SK-N-MC (cell line): Measurements from ENCODE around the gene STK31.
"Not testable (repeated sequence)": the region's sequence is repeated elsewhere in the genome, so short reads cannot be mapped to it uniquely, and the experiment has no call there.

Experiments used
- DNase-seq: peaks from one replicate; pipeline ENCODE4 v3.0.0-alpha.2; 2011; ENCODE audit warnings: low read depth, low spot score
- H3K27ac ChIP-seq: fragments of 200-600 bp; sonication (generic); 2 replicates; pipeline ENCODE4 v1.5.1; 2016; ENCODE audit warnings: mixed run types
- H3K36me3 ChIP-seq: fragments of 200-600 bp; sonication (generic); 2 replicates; pipeline ENCODE4 v1.6.1; 2017; ENCODE audit warnings: antibody characterized with exemption, low read length, mixed read lengths; ENCODE audit not compliant: insufficient read depth
- H3K4me3 ChIP-seq: fragments of 200-600 bp; sonication (generic); 2 replicates; pipeline ENCODE4 v1.5.1; 2016
- H3K9ac ChIP-seq: fragments of 200-600 bp; sonication (generic); 2 replicates; pipeline ENCODE4 v1.8.0; 2017; ENCODE audit warnings: mixed run types, mixed read lengths; ENCODE audit not compliant: insufficient read length
- H3K9me3 ChIP-seq: fragments of 200-600 bp; sonication (generic); 2 replicates; pipeline ENCODE4 v1.6.1; 2017; ENCODE audit warnings: low read depth, mild to moderate bottlenecking, antibody characterized with exemption, low read length, moderate library complexity, mixed read lengths
- EZH2 ChIP-seq: fragments of 200-600 bp; sonication (generic); IDR thresholded peaks from one replicate; pipeline ENCODE4 v1.6.1; 2017; ENCODE audit warnings: antibody characterized with exemption
- FOXP2 ChIP-seq: optimal IDR thresholded peaks from 2 replicates; pipeline ENCODE3; 2011; ENCODE audit warnings: mild to moderate bottlenecking, moderate library complexity; ENCODE audit not compliant: insufficient read depth; ENCODE audit errors: extremely low read length, control extremely low read depth
- POLR2AphosphoS5 ChIP-seq: IDR thresholded peaks from 2 replicates; pipeline ENCODE4 v1.6.1; 2012; ENCODE audit warnings: mild to moderate bottlenecking, low read depth, low read length, borderline replicate concordance

STK31 gene

DNA sequence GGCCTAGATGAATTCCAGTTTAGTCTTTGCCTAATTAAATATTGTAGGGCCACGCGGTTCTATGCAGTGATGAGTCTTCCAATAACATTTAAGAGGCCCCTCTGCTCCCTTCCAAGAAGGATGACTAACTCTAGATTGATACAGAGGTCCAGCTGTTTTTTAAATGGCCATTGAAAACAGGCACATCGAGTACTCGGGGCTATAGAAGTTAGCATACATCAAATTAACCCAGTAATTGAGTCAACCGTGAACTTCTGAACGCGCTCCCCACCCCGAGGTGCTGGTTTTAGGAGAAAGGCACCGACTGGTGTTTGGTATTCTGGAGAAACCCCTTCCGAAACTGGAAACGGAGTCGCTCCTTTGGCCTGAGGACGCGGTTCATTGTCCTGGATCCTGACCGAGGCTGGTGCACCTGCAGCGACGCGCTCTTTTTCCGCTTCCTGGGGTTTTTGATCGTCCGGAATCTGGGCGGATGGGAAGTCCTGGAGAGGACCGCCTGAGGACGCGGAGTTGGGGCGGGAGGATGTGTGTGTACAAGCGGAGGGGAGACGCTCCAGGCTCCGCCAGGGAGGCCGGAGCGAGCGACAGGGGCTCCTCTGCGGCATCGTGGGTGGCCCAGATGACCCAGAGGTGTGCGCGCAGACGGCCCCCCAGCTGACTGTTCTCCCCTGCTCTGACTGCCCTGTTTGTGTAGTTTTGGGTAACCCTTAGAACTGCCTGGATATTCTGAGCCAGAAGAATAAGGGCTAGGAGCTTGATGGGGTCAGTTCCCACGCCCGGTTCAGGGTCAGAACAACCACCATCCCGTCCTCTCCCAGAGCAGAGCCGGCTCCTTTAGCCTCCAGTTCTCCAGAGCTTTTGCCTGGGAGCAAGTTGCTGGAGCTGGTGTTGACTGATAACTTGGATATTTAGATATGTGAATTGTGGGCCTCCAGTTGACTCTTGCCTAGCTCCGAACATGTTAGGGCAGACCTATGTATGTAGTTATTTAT is 29.3 kb upstream of the STK31 start:
- DNase-seq = no peak
- TF ChIP-seq POLR2AphosphoS5 (no peak), EZH2 (no peak), FOXP2 (no peak)
- Histone ChIP-seq H3K36me3 (no peaks in the 10 kb centered on the region), H3K27ac (no peak overlapping the region), H3K4me3 (no peak overlapping the region), H3K9me3 (no peaks in the 10 kb centered on the region), H3K9ac (no peak overlapping the region)

DNA sequence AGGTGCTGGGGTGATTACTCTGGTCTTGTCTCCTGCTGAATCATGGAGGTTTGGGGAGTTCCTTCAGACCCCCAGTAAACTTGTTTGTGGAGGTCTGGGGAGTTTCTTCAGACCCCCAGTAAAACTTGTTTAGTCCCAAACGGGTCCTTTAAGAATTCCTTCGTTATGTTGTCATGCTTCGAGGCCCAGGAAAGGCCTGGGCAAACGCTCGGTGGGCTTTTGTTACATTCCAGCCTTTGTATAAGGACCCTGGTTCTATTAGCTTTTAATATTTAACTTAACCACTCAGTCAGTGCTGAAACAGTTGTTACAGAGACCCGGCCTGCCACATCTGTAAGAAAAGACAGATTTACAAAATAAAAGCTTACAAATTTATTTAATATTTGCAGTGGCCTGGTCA is 26.0 kb upstream of the STK31 start:
- not testable (repeated sequence) for H3K4me3 ChIP-seq, H3K9me3 ChIP-seq, H3K9ac ChIP-seq, H3K27ac ChIP-seq, H3K36me3 ChIP-seq, DNase-seq

DNA sequence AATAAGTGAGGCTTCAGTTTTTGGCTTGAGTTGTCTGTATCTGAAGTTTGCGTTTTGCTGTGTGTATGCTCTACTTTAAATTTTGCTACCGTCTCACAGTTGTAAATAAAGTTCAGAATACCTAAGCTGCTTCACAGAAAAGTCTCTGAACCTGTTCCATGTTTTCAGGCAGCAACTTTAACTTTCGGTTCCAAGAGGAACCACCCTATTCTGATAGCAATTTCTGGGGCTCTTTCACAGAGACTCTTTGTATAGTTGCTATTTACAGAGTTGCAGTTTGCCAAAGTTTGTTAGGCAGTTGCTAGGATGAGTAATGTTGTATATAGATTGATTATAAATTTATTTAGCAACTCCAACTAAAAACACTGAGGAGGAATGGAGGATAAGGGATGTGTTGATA is 24.3 kb upstream of the STK31 start:
- H3K36me3 ChIP-seq = no peaks in the 10 kb centered on the region
- H3K9ac ChIP-seq = no peak overlapping the region
- H3K9me3 ChIP-seq = no peaks in the 10 kb centered on the region
- no peak overlapping the region for H3K4me3 ChIP-seq
- no peak for TF ChIP-seq POLR2AphosphoS5
- TF ChIP-seq EZH2 = no peak
- no peak for TF ChIP-seq FOXP2
- no peak for DNase-seq
- no peak overlapping the region for H3K27ac ChIP-seq

DNA sequence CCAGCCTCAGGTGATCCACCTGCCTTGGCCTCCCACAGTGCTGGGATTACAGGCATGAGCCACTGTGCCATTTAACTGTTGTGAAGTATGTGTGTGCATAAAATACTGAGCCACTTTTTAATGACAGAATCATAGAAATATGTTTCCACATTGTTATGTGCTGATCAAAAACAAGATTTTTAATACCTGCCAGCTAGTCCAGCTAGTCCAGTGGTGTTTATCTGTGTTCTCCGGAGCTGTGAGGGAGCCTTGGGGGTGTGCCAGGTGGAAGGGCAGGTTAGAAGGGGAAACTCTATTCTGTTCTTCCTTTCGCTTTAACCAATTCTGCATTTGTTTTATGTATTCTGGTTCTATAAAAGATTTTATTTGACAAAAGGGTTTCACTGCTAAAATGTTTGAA is 23.0 kb upstream of the STK31 start:
- Histone ChIP-seq H3K4me3 (no peak overlapping the region), H3K27ac (no peak overlapping the region), H3K9ac (no peak overlapping the region), H3K9me3 (no peaks in the 10 kb centered on the region), H3K36me3 (no peaks in the 10 kb centered on the region)
- DNase-seq = no peak
- TF ChIP-seq FOXP2 (no peak), EZH2 (no peak), POLR2AphosphoS5 (no peak)

DNA sequence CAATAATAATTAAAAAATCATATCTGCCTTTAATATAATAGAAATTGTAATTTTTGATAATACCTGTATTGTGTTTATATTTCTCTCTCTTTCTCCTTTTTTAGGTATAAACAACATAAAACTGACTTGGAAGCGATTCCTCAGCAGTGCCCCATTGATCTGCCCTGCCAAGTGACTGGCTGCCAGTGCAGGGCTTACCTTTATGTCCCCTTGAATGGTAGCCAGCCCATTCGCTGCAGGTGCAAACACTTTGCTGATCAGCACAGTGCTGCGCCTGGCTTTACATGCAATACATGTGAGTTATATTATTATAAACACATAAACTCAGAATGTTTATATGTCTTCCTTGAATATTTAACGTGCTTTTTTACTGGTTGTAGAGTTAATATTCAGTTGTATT is 20.9 kb upstream of the STK31 start:
- no peaks in the 10 kb centered on the region for H3K36me3 ChIP-seq
- DNase-seq = no peak
- no peak for TF ChIP-seq EZH2
- TF ChIP-seq POLR2AphosphoS5 = no peak
- no peak for TF ChIP-seq FOXP2
- no peaks in the 10 kb centered on the region for H3K9me3 ChIP-seq
- no peak overlapping the region for H3K9ac ChIP-seq
- H3K4me3 ChIP-seq = no peak overlapping the region
- no peak overlapping the region for H3K27ac ChIP-seq

DNA sequence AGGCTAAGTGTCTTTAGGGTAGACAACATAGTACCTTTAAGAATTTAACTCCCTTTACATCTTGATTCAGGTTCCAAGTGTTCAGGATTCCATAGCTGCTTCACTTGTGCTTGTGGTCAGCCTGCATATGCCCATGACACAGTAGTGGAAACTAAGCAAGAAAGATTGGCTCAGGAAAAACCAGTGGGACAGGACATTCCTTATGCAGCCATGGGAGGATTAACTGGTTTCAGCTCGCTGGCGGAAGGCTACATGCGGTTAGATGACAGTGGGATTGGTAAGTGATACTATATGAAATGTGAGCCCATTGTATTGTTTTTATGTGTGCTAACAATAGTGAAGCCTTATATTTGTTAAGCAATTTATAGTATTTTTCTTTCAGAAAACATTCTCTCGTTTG is 18.7 kb upstream of the STK31 start:
- Histone ChIP-seq H3K36me3 (no peaks in the 10 kb centered on the region), H3K4me3 (no peak overlapping the region)
- no peak for DNase-seq

DNA sequence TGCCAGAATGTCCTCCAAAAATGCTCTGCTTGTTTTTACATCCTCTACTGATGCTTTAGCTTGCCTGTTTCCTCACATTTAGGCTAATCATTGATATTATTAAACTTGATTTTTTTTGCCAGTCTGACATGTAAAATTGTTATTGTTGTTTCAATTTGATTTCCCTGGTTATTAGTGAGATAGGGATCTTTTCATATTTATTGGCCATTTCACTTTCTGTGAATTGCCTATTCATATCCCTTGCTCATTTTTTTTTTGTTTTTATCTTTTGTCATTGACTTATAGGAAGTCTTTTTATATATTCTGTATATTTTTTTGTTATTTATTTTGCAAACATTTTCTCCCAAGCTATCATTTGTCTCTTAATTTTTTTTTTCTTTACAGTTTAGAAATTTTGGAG is 16.8 kb upstream of the STK31 start:
- Histone ChIP-seq H3K9ac (no peak overlapping the region), H3K36me3 (no peaks in the 10 kb centered on the region), H3K9me3 (no peaks in the 10 kb centered on the region), H3K27ac (no peak overlapping the region), H3K4me3 (no peak overlapping the region)
- no peak for DNase-seq
- no peak for TF ChIP-seq EZH2
- no peak for TF ChIP-seq POLR2AphosphoS5
- no peak for TF ChIP-seq FOXP2

More for the DNA sequence above, 18.7 kb upstream of the STK31 start:
- TF ChIP-seq EZH2 = no peak
- no peak for TF ChIP-seq FOXP2
- no peak for TF ChIP-seq POLR2AphosphoS5
- Histone ChIP-seq H3K9ac (no peak overlapping the region), H3K9me3 (no peaks in the 10 kb centered on the region), H3K27ac (no peak overlapping the region)

DNA sequence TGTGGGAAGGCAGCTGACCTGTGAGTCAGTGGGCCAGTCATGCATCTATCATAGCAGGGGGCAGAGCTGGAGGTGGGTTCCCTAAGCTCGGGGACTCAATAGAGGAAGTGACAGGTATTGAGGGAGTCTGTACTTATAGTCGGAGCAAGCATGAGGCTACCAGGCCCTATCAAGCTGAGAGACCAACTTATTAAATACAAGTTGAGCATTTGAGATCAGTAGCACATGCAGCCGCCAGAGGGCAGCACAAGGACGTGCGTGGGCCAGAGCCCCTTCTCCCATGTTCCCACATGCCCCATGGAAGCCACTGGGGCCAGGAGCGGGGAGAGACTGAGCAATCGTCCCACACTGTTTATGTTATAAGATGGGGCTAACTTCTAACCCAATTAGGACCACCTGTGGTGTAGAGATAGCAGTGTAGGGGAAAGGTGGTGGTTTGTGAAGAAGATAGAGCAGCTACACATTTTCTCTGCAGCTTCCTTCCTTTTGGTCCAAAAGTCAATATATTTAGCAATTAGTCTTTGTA is 13.0 kb upstream of the STK31 start:
- no peak for TF ChIP-seq EZH2
- no peak for TF ChIP-seq POLR2AphosphoS5
- TF ChIP-seq FOXP2 = no peak
- DNase-seq = peak; percentile 63
- Histone ChIP-seq H3K27ac (no peak overlapping the region), H3K9me3 (no peaks in the 10 kb centered on the region), H3K36me3 (no peaks in the 10 kb centered on the region), H3K4me3 (no peak overlapping the region), H3K9ac (no peak overlapping the region)
